NB4 (cell line): Measurements from ENCODE around the gene CLSTN2.

Experiments
- DNase-seq: peaks from one replicate; pipeline ENCODE4 v3.0.0; 2010; ENCODE audit warnings: low read depth
- H3K4me3 ChIP-seq: one replicate; pipeline ENCODE4 v1.5.1; 2011; ENCODE audit warnings: mild to moderate bottlenecking, low read depth, low read length, moderate library complexity
- CTCF ChIP-seq: IDR thresholded peaks from one replicate; pipeline ENCODE4 v1.5.1; 2012; ENCODE audit warnings: low read depth, low read length
- MYC ChIP-seq: IDR thresholded peaks from 2 replicates; pipeline ENCODE4 v1.6.1; 2011; ENCODE audit warnings: low read depth, low read length
- POLR2A ChIP-seq: IDR thresholded peaks from 2 replicates; pipeline ENCODE4 v1.6.1; 2011; ENCODE audit warnings: mild to moderate bottlenecking; ENCODE audit not compliant: insufficient read length; ENCODE audit errors: extremely low read depth
- TF ChIP-seq, protein P1 (sequence below): IDR thresholded peaks from 2 replicates; pipeline ENCODE4 v1.6.1; 2011; ENCODE audit warnings: low read depth, low read length

CLSTN2 gene

GRCh38 chr3:140270329-140270728, 335.3 kb downstream of the CLSTN2 start:
- H3K4me3 ChIP-seq: no peak overlapping the region
- DNase-seq: no peak
- TF ChIP-seq MYC (no peak), CTCF (no peak), POLR2A (no peak)
- TF ChIP-seq, protein P1, sequence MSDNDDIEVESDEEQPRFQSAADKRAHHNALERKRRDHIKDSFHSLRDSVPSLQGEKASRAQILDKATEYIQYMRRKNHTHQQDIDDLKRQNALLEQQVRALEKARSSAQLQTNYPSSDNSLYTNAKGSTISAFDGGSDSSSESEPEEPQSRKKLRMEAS: no peak

GRCh38 chr3:140273542-140274195, 338.7 kb downstream of the CLSTN2 start:
- no peak overlapping the region for H3K4me3 ChIP-seq
- DNase-seq: no peak
- TF ChIP-seq, protein P1: no peak
- TF ChIP-seq POLR2A: no peak
- TF ChIP-seq CTCF: no peak
- TF ChIP-seq MYC: no peak

DNA sequence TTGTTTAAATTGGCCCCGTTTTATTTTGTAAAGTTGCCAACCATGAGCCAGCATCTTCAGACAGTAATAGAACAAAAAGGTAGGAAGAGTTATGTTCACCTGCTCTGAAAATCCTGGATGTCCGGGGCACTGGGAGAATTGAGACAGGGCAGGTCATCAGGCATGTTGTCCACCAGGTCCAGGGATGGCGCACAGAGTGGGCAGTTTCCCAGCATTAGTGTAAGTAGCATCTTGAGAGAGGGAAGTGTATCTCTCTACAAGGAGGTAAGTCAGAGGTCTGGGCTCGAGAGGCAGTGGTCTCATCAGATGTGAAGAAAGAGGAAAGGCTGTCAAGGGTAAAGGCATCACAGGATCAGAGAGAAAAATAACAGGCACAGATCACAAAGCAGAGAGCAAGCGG, 339.4 kb downstream of the CLSTN2 start:
- H3K4me3 ChIP-seq: no peak overlapping the region
- DNase-seq: no peak
- TF ChIP-seq CTCF (no peak), MYC (no peak), POLR2A (no peak)
- TF ChIP-seq, protein P1: no peak

DNA sequence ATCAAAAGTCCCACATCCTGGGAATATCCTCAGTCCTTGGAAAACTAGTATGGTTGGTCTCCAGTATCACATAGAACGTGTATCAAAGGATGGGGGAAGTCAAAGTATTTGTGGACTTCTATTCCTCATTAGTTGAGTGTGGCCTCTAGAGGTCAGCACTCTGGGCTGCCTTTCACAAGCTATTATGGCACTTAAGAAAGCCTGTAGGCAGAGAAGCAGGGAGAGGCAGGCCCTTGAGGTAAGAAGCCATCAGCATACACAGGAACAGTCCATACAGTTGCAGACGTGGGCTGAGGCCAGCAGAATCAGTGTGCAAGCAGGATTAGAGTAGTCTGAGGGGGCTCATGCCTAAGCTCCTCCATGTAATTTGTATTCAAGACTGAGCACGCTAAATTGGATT, 341.7 kb downstream of the CLSTN2 start:
- DNase-seq: peak; percentile 43
- no peak overlapping the region for H3K4me3 ChIP-seq
- TF ChIP-seq, protein P1: no peak
- TF ChIP-seq CTCF: peak; percentile 43

DNA sequence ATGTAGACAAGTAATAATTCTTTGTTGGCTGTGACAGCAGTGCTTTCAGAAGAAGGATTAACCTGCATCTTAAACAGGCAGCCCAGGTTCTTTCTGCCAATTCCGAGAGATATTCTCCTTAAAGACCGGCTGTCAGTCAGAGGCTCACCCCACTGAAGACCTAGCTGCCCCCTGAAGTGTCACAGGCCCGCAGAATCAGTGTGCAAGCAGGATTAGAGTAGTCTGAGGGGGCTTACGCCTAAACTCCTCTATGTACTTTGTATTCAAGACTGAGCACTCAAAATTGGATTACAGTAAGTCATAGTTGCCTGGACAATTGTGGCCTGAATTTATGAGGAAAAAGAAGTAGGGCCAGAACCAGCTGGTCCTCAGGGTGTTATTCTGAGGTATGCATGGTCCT, 342.9 kb downstream of the CLSTN2 start:
- H3K4me3 ChIP-seq: no peak overlapping the region
- DNase-seq: no peak
- no peak for TF ChIP-seq POLR2A
- TF ChIP-seq CTCF: no peak
- TF ChIP-seq, protein P1: no peak
- TF ChIP-seq MYC: no peak

GRCh38 chr3:140284372-140284771, 349.4 kb downstream of the CLSTN2 start:
- TF ChIP-seq POLR2A (no peak), CTCF (no peak), MYC (no peak)
- TF ChIP-seq, protein P1: no peak
- DNase-seq: no peak
- no peak overlapping the region for H3K4me3 ChIP-seq
